Large intestine (tissue), 3 donors: ENCODE measurements around the gene CD3G. TPM values are rescaled to one million over a fixed set of nuclear protein-coding genes. Genes with fewer than 3 reads are reported as not detected.

Experiments used
- DNase-seq, 2 donors: peaks; one replicate each; pipeline versions ENCODE4 v3.0.0 to v3.0.0-alpha.2; 2013
- H3K27ac ChIP-seq: one replicate; pipeline ENCODE4 v1.5.1; 2013; ENCODE audit warnings: low read length
- H3K27me3 ChIP-seq: 2 replicates; pipeline ENCODE4 v1.6.1; 2013; ENCODE audit warnings: low read length; ENCODE audit not compliant: control insufficient read depth, insufficient read depth
- H3K36me3 ChIP-seq: 2 replicates; pipeline ENCODE4 v1.6.1; 2013; ENCODE audit warnings: low read length; ENCODE audit not compliant: control insufficient read depth, insufficient read depth
- H3K4me1 ChIP-seq: one replicate; pipeline ENCODE4 v1.6.1; 2013; ENCODE audit warnings: low read length; ENCODE audit not compliant: control insufficient read depth, insufficient read depth
- H3K4me3 ChIP-seq: one replicate; pipeline ENCODE4 v1.5.1; 2013; ENCODE audit warnings: low read length
- H3K9me3 ChIP-seq: one replicate; pipeline ENCODE4 v1.6.1; 2013; ENCODE audit warnings: mild to moderate bottlenecking, low read depth, low read length, moderate library complexity; ENCODE audit not compliant: control insufficient read depth
- WGBS: methylation state at CpG from one replicate; pipeline ENCODE4 v1.1.5; 2013; ENCODE audit warnings: low lambda C conversion rate; ENCODE audit not compliant: insufficient coverage; 5-methylcytosine and 5-hydroxymethylcytosine counted together
- polyA plus RNA-seq: library from polyadenylated mRNA; unstranded; fragments of 120-200 nt; gene quantifications from one replicate; pipeline ENCODE4 v1.2.1, GENCODE V29; 2013

CD3G gene
- polyA plus RNA-seq, 1 donor: 2.5 TPM

DNA sequence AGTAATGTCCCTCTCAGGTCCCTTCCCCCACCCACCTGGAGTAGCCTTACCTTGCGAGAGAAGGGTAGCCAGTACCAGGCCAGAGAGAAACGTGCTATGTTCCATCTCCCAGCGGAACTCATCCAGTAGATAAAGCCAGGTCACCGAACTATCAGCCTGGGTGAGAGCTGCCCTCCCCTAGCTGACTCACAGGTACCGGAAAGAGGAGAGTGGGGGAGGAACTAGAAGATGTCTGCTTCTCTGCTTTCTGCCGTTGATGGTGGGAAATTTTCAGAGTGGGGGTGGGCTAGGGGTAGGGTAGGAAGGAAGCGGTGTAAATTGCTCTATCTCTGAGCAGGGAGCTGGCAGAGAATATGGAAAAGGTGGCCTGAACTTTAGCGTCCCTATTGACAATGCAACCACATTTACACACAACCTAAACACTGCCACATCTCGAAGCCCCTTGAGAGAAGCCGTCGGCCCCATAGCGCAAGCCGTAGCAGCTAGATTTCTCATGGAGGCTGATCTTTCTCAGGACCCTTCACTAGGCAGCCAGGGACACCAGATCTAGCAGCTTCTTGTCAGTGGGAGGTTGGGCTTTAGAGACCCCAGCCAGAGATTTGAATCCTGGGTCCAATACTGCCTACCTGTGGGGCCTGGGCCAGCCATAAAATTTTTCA lies 1.5 kb upstream of the CD3G start, which contains the start of gene CD3D:
Gene CD3D, minus strand, starts transcription at position 203 of the 659 bp plus-strand sequence. Its CDS starts 98 bp downstream, at position 105.
- no peak within 1 kb of the TSS for H3K27ac ChIP-seq
- H3K4me3 ChIP-seq: no peak within 1 kb of the TSS
- no CpG with 5 or more reads among the region's 13 CpGs for WGBS

DNA sequence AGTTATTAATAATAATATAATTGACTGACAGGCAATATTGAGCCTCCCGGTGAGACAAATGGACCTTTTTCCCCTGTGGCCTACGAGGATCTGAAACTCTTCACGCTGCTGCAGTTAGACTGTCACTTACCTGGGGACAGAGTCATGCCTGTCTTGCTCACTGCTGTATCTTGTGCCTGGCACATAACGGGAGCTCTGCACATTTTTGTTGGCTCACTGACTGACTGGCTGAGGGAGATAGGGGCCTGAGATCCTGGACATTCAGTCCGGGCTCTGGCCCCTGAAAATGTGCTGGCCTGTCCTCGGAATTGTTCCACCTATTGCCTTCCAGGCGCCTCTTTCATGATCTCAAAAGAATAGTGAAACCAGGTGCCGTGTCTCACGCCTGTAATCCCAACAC lies 896 bp upstream of the CD3G start:
- Histone ChIP-seq H3K9me3 (no peaks in the 10 kb centered on the region), H3K4me1 (peaks cover 8% of the 10 kb centered on the region), H3K36me3 (no peaks in the 10 kb centered on the region), H3K4me3 (no peak overlapping the region), H3K27ac (no peak overlapping the region), H3K27me3 (peaks cover 4% of the 10 kb centered on the region)
- DNase-seq: no peak
- no CpG with 5 or more reads among the region's 9 CpGs for WGBS

More for the DNA sequence above, 1.5 kb upstream of the CD3G start, which contains the start of gene CD3D:
- H3K9me3 ChIP-seq: no peaks in the 10 kb centered on the region
- no peak for DNase-seq
- peaks cover 4% of the 10 kb centered on the region for H3K27me3 ChIP-seq
- no peaks in the 10 kb centered on the region for H3K36me3 ChIP-seq
- peaks cover 10% of the 10 kb centered on the region for H3K4me1 ChIP-seq

GRCh38 chr11:118349475-118349874 lies 5.3 kb downstream of the CD3G start:
- H3K9me3 ChIP-seq: no peaks in the 10 kb centered on the region
- H3K4me3 ChIP-seq: no peak overlapping the region
- peaks cover 11% of the 10 kb centered on the region for H3K27me3 ChIP-seq
- no peaks in the 10 kb centered on the region for H3K36me3 ChIP-seq
- no peak overlapping the region for H3K27ac ChIP-seq
- no peaks in the 10 kb centered on the region for H3K4me1 ChIP-seq
- no peak for DNase-seq
- no CpG with 5 or more reads among the region's 6 CpGs for WGBS

DNA sequence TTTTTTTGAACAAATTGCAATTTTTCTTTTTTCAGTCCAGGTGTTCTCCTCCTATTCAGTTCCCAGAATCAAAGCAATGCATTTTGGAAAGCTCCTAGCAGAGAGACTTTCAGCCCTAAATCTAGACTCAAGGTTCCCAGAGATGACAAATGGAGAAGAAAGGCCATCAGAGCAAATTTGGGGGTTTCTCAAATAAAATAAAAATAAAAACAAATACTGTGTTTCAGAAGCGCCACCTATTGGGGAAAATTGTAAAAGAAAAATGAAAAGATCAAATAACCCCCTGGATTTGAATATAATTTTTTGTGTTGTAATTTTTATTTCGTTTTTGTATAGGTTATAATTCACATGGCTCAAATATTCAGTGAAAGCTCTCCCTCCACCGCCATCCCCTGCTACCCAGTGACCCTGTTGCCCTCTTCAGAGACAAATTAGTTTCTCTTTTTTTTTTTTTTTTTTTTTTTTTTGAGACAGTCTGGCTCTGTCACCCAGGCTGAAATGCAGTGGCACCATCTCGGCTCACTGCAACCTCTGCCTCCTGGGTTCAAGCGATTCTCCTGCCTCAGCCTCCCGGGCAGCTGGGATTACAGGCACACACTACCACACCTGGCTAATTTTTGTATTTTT lies 9.1 kb downstream of the CD3G start:
- DNase-seq: no peak
- no peaks in the 10 kb centered on the region for H3K9me3 ChIP-seq
- H3K27me3 ChIP-seq: peaks cover 7% of the 10 kb centered on the region
- no peak overlapping the region for H3K27ac ChIP-seq
- 6% methylated on average over 2 of the region's 6 CpGs for WGBS
- H3K4me3 ChIP-seq: no peak overlapping the region
- H3K4me1 ChIP-seq: no peaks in the 10 kb centered on the region
- H3K36me3 ChIP-seq: no peaks in the 10 kb centered on the region

DNA sequence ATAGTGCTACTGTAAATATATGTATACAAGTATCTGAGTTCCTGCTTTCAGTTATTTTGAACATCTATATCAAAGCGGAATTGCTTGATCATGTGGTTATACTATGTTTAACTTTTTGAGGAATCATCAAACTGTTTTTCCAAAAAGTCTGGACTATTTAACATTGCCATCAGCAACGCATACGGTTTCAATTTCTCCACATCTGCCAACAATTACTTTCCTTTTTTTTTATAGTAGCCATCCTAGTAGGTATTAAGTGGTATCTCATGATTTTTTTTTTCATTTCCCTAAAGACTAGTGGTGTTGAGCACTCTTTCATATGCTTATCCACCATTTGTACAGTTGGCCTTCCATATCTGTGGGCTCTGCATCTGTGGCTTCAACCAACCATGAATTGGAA lies 13.9 kb downstream of the CD3G start:
- peaks cover 2% of the 10 kb centered on the region for H3K4me1 ChIP-seq
- DNase-seq: no peak
- no peak overlapping the region for H3K27ac ChIP-seq
- no peaks in the 10 kb centered on the region for H3K27me3 ChIP-seq
- 100% methylated on average over 1 of the region's 3 CpGs for WGBS
- H3K9me3 ChIP-seq: no peaks in the 10 kb centered on the region
- no peak overlapping the region for H3K4me3 ChIP-seq
- no peaks in the 10 kb centered on the region for H3K36me3 ChIP-seq

GRCh38 chr11:118359295-118359958 lies 15.3 kb downstream of the CD3G start, which contains the start of gene UBE4A:
Gene UBE4A, plus strand, starts transcription at chr11:118359600. Its CDS starts 5,481 bp downstream, at chr11:118365081.
- Histone ChIP-seq H3K27ac (peak within 1 kb of the TSS; percentile 65), H3K36me3 (no peaks in the 10 kb centered on the region), H3K4me3 (peak within 1 kb of the TSS; percentile 82), H3K4me1 (peaks cover 2% of the 10 kb centered on the region), H3K9me3 (no peaks in the 10 kb centered on the region), H3K27me3 (no peaks in the 10 kb centered on the region)
- 0% methylated on average over 3 of the region's 33 CpGs for whole genome bisulfite sequencing
- peak; percentile 92 to 93 for DNase-seq

DNA sequence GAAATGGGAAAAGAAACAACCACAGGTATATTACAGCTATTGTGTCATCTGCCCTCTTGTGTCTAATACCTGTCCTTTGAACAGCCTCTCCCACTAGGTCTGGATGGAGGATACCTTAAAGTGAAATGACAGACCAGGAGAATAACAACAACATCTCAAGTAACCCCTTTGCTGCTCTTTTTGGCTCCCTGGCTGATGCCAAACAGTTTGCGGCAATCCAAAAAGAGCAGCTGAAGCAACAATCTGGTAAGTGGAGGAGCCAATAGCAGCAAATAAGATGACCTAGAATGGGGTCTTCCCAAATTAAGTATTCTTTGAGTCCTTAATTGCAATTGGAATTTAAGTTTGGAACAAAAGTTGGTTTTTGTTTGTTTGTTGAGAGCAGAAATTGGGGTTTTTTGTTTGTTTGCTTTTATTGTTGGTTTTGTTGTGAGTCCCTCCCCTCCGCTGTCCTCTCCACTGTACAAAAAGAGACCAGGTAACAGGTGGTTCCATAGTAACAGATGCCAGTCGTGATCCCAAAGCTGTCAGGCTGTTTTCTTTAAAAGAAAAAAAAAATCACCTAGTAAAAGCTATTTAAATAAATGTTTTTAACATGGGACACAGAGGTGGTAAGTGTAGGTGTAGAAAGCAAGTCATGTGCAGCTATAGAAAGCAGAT lies 20.9 kb downstream of the CD3G start:
- Histone ChIP-seq H3K9me3 (no peaks in the 10 kb centered on the region), H3K36me3 (peaks cover 35% of the 10 kb centered on the region), H3K27me3 (no peaks in the 10 kb centered on the region), H3K4me3 (no peak overlapping the region), H3K4me1 (peaks cover 2% of the 10 kb centered on the region), H3K27ac (no peak overlapping the region)
- 93% methylated on average over 2 of the region's 3 CpGs for WGBS
- DNase-seq: no peak

GRCh38 chr11:118366287-118366686 lies 22.1 kb downstream of the CD3G start:
- H3K36me3 ChIP-seq: peaks cover 45% of the 10 kb centered on the region
- DNase-seq: no peak
- no peak overlapping the region for H3K4me3 ChIP-seq
- no peaks in the 10 kb centered on the region for H3K9me3 ChIP-seq
- H3K27me3 ChIP-seq: no peaks in the 10 kb centered on the region
- H3K27ac ChIP-seq: no peak overlapping the region
- H3K4me1 ChIP-seq: no peaks in the 10 kb centered on the region
- WGBS: no CpG with 5 or more reads among the region's 1 CpG

DNA sequence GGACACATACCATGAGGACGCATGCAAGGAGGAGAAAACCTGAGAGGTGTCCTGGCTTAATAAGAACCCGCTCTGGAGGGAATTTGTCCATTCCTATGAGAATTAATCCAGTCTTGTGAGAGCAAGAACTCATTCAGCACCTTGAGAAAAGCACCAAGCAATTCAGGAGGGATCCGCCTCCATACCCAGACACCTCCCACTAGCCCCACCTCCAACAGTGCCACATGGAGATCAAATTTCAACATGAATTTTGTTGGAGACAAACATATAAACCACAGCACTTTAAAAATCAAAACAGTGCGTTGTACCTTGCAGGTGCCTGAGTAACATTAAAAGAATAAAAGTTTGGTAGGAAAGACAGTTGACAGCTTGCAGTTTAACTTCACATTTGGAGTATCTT lies 26.6 kb downstream of the CD3G start:
- DNase-seq: no peak
- Histone ChIP-seq H3K4me1 (no peaks in the 10 kb centered on the region), H3K27ac (no peak overlapping the region), H3K4me3 (no peak overlapping the region), H3K9me3 (no peaks in the 10 kb centered on the region), H3K27me3 (no peaks in the 10 kb centered on the region), H3K36me3 (peaks cover 78% of the 10 kb centered on the region)
- no CpG with 5 or more reads among the region's 4 CpGs for WGBS

DNA sequence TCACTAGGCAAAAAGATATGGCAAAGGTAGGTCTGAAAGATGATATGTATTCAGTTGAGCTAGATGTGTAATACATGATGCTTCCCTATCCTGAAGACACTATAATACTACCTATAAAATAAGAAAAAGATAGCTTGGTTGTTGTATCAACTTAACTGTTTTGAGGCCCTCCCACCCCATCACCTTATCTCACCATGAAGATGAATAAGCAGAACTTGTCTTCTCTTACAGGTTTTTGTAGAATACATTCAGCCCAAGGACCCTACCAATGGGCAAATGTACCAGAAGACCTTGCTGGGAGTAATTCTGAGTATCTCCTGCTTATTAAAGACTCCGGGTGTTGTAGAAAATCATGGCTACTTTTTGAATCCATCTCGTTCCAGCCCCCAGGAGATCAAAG lies 29.1 kb downstream of the CD3G start:
- H3K9me3 ChIP-seq: no peaks in the 10 kb centered on the region
- no peak for DNase-seq
- H3K36me3 ChIP-seq: peaks cover 84% of the 10 kb centered on the region
- H3K4me1 ChIP-seq: no peaks in the 10 kb centered on the region
- WGBS: no CpG with 5 or more reads among the region's 2 CpGs
- no peak overlapping the region for H3K27ac ChIP-seq
- H3K27me3 ChIP-seq: no peaks in the 10 kb centered on the region
- H3K4me3 ChIP-seq: no peak overlapping the region
